B cell (primary cell): ENCODE results near the gene GALNT18. TPM values are rescaled to one million over a fixed set of nuclear protein-coding genes. Genes with fewer than 3 reads are reported as not detected.

Experiments
- ATAC-seq: fragments of 200-7000 bp; cut with Tn5 transposase; one replicate; pipeline ENCODE4 v1.10.0; 2021; ENCODE audit warnings: low read depth, mild to moderate bottlenecking, moderate number of reproducible peaks, moderate library complexity
- CTCF ChIA-PET: fragments of 350-600 bp; sonication (Branson Sonifier 250); formaldehyde crosslinking; loops from one replicate; lab custom pipeline; 2021; ENCODE audit warnings: antibody characterized with exemption, inconsistent platforms; lab: Charles Lee
- POLR2A ChIA-PET: fragments of 350-600 bp; sonication (Branson Sonifier 250); formaldehyde crosslinking; loops from one replicate; lab custom pipeline; 2021; ENCODE audit warnings: antibody characterized with exemption; lab: Charles Lee
- DNase-seq: peaks from one replicate; pipeline ENCODE4 v3.0.0; 2013
- H2AFZ ChIP-seq: 2 replicates; pipeline ENCODE4 v1.6.1; 2012; ENCODE audit warnings: mild to moderate bottlenecking, low read depth, low read length; ENCODE audit not compliant: insufficient read depth, poor library complexity, severe bottlenecking
- H3K27ac ChIP-seq, 2 donors: 1 replicate in 1 of 2; 2 replicates in 1 of 2; pipeline ENCODE4 v1.5.1; 2012 to 2013; ENCODE audit warnings: low read length in 2 of 2, mild to moderate bottlenecking in 2 of 2, moderate library complexity in 1 of 2
- H3K27me3 ChIP-seq, 4 experiments: fragments of 200-600 bp in 1 of 4; sonication (generic) in 1 of 4; replicated peaks in 1 of 4; 1 replicate in 2 of 4; 2 replicates in 2 of 4; pipeline versions ENCODE4 v1.6.1 to v1.7.0; 2013 to 2016; ENCODE audit warnings: low read length in 3 of 4, mild to moderate bottlenecking in 2 of 4, mixed read lengths in 1 of 4, moderate library complexity in 1 of 4; ENCODE audit not compliant: insufficient read depth in 4 of 4, control insufficient read depth in 3 of 4; ENCODE audit errors: control extremely low read depth in 1 of 4
- H3K36me3 ChIP-seq, 2 experiments: replicated peaks in 1 of 2; 1 replicate in 1 of 2; 2 replicates in 1 of 2; pipeline versions ENCODE4 v1.6.1 to v1.7.1; 2013; ENCODE audit warnings: low read length in 1 of 2; ENCODE audit not compliant: insufficient read depth in 2 of 2, control insufficient read depth in 1 of 2; ENCODE audit errors: control extremely low read depth in 1 of 2, extremely low read depth in 1 of 2
- H3K4me1 ChIP-seq, 2 donors: fragments of 200-600 bp in 1 of 2; sonication (generic) in 1 of 2; 1 replicate in 1 of 2; 2 replicates in 1 of 2; pipeline versions ENCODE4 v1.5.1 to v1.6.1; 2013 to 2017; ENCODE audit warnings: low read length in 2 of 2; ENCODE audit not compliant: control insufficient read depth in 2 of 2, insufficient read depth in 2 of 2
- H3K4me2 ChIP-seq: replicated peaks from 2 replicates; pipeline ENCODE3; 2012; ENCODE audit warnings: mild to moderate bottlenecking, low read depth, low read length; ENCODE audit not compliant: poor library complexity, severe bottlenecking
- H3K4me3 ChIP-seq, 5 experiments: fragments of 200-600 bp in 1 of 5; sonication (generic) in 1 of 5; 1 replicate in 3 of 5; 2 replicates in 2 of 5; pipeline versions ENCODE4 v1.5.1 to v1.7.0; 2011 to 2016; ENCODE audit warnings: low read length in 4 of 5, mild to moderate bottlenecking in 4 of 5, low read depth in 2 of 5, control low read depth in 1 of 5, moderate library complexity in 1 of 5; ENCODE audit not compliant: insufficient read depth in 1 of 5; ENCODE audit errors: control extremely low read depth in 1 of 5, extremely low read depth in 1 of 5
- H3K79me2 ChIP-seq: fragments of 200-600 bp; sonication (generic); one replicate; pipeline ENCODE4 v1.6.0; 2016; ENCODE audit warnings: low read length; ENCODE audit not compliant: control insufficient read depth, insufficient read depth
- H3K9ac ChIP-seq: fragments of 200-600 bp; sonication (generic); 2 replicates; pipeline ENCODE4 v1.6.1; 2017; ENCODE audit warnings: mild to moderate bottlenecking, low read length, moderate library complexity
- H3K9me3 ChIP-seq, 3 donors: one replicate each; pipeline versions ENCODE4 v1.6.1 to v1.7.1; 2013; ENCODE audit warnings: low read length in 2 of 3; ENCODE audit not compliant: control insufficient read depth in 2 of 3, insufficient read depth in 1 of 3; ENCODE audit errors: control extremely low read depth in 1 of 3
- H4K20me1 ChIP-seq: 2 replicates; pipeline ENCODE4 v1.6.0; 2012; ENCODE audit warnings: mild to moderate bottlenecking, low read length; ENCODE audit not compliant: insufficient read depth, control insufficient read depth, poor library complexity, severe bottlenecking
- H3K27ac Mint-ChIP-seq: one replicate; pipeline ENCODE4 v1.8.0; 2021; ENCODE audit warnings: mixed read lengths
- H3K27me3 Mint-ChIP-seq: one replicate; pipeline ENCODE4 v1.8.0; 2021; ENCODE audit warnings: mixed read lengths
- H3K4me1 Mint-ChIP-seq: one replicate; pipeline ENCODE4 v1.8.0; 2021; ENCODE audit warnings: mixed read lengths
- H3K4me3 Mint-ChIP-seq: one replicate; pipeline ENCODE4 v1.8.0; 2021; ENCODE audit warnings: mixed read lengths
- H3K9me3 Mint-ChIP-seq: one replicate; pipeline ENCODE4 v1.8.0; 2022; ENCODE audit warnings: mixed read lengths; ENCODE audit not compliant: insufficient read depth
- CTCF ChIP-seq: fragments of 200-600 bp; IDR thresholded peaks from one replicate; pipeline ENCODE4 v1.8.0; 2022; ENCODE audit warnings: antibody characterized with exemption, mild to moderate bottlenecking
- EZH2 ChIP-seq: IDR thresholded peaks from 2 replicates; pipeline ENCODE4 v1.6.1; 2012; ENCODE audit warnings: borderline replicate concordance, low read depth, mild to moderate bottlenecking, moderate library complexity, low read length; ENCODE audit not compliant: insufficient read depth, poor library complexity, severe bottlenecking
- WGBS: methylation state at CpG from one replicate; pipeline ENCODE4 v1.1.5; 2013; ENCODE audit warnings: missing lambda C conversion rate; ENCODE audit not compliant: insufficient coverage; 5-methylcytosine and 5-hydroxymethylcytosine counted together
- intact Hi-C: fragments of 100-400 bp; cut with micrococcal nuclease; formaldehyde crosslinking; loops from one replicate; pipeline ENCODE4 v1.10.0; 2022
- polyA plus RNA-seq: library from polyadenylated mRNA; depleted of rRNA; stranded (reverse); fragments of >200 nt; gene quantifications from 2 replicates; pipeline ENCODE4 v1.2.3, GENCODE V29; 2012
- total RNA-seq, 2 donors: library from RNA; stranded (reverse); fragments of 120-200 nt in 1 of 2; gene quantifications; 1 replicate in 1 of 2; 2 replicates in 1 of 2; pipeline versions ENCODE4 v1.2.3 to v1.2.4, GENCODE V29; 2013 to 2022

The GALNT18 gene
- total and polyA plus RNA-seq, 2 donors (not counting 1 experiment from before 2014, with no cell fraction given), result not detected

GRCh38 chr11:11433960-11434359 lies 187.8 kb downstream of the GALNT18 start:
- no peaks in the 10 kb centered on the region for H3K79me2 ChIP-seq
- H3K4me3 Mint-ChIP-seq, result no peak overlapping the region
- H3K9me3 Mint-ChIP-seq, result no peaks in the 10 kb centered on the region
- no peak for TF ChIP-seq EZH2
- no peak for ATAC-seq
- H3K4me1 ChIP-seq, result no peaks in the 10 kb centered on the region
- intact Hi-C loops, result no loop called here
- DNase-seq, result no peak
- no peaks in the 10 kb centered on the region for H3K27me3 Mint-ChIP-seq
- H3K27ac Mint-ChIP-seq, result no peak overlapping the region
- POLR2A ChIA-PET, result no interaction called here
- no peaks in the 10 kb centered on the region for H3K4me1 Mint-ChIP-seq
- no CpG with 5 or more reads among the region's 2 CpGs for WGBS
- H3K27ac ChIP-seq, result no peak overlapping the region
- no peaks in the 10 kb centered on the region for H3K27me3 ChIP-seq
- no peaks in the 10 kb centered on the region for H4K20me1 ChIP-seq
- no peaks in the 10 kb centered on the region for H3K9me3 ChIP-seq
- H3K4me3 ChIP-seq, result no peak overlapping the region
- no peak overlapping the region for H2AFZ ChIP-seq
- CTCF ChIA-PET, result no interaction called here
- no peaks in the 10 kb centered on the region for H3K36me3 ChIP-seq
- no peak overlapping the region for H3K4me2 ChIP-seq
- H3K9ac ChIP-seq, result no peak overlapping the region

- no peak overlapping the region for H3K27ac Mint-ChIP-seq
- CTCF ChIA-PET, result no interaction called here
- Histone ChIP-seq H3K36me3 (no peaks in the 10 kb centered on the region), H3K79me2 (no peaks in the 10 kb centered on the region), H3K9ac (no peak overlapping the region), H2AFZ (no peak overlapping the region), H3K27me3 (no peaks in the 10 kb centered on the region), H3K4me3 (no peak overlapping the region), H3K27ac (no peak overlapping the region), H3K4me2 (no peak overlapping the region), H4K20me1 (no peaks in the 10 kb centered on the region), H3K9me3 (no peaks in the 10 kb centered on the region), H3K4me1 (no peaks in the 10 kb centered on the region)
- no peak for ATAC-seq
- no peaks in the 10 kb centered on the region for H3K9me3 Mint-ChIP-seq
- no peak for DNase-seq
- H3K4me3 Mint-ChIP-seq, result no peak overlapping the region
- no peak for TF ChIP-seq CTCF
- TF ChIP-seq EZH2, result no peak
- H3K4me1 Mint-ChIP-seq, result no peaks in the 10 kb centered on the region
- intact Hi-C loops, result no loop called here
- 94% methylated on average over 13 of the region's 13 CpGs for WGBS
- POLR2A ChIA-PET, result no interaction called here
- H3K27me3 Mint-ChIP-seq, result no peaks in the 10 kb centered on the region
Measured at GRCh38 chr11:11432621-11433319, 189.0 kb downstream of the GALNT18 start.
